MV-4-11 (cell line): ENCODE data around the gene NRP2.

ENCODE experiments used
- DNase-seq: peaks from one replicate; lab custom pipeline; 2025; lab: John Stamatoyannopoulos, UW

NRP2 gene

DNA sequence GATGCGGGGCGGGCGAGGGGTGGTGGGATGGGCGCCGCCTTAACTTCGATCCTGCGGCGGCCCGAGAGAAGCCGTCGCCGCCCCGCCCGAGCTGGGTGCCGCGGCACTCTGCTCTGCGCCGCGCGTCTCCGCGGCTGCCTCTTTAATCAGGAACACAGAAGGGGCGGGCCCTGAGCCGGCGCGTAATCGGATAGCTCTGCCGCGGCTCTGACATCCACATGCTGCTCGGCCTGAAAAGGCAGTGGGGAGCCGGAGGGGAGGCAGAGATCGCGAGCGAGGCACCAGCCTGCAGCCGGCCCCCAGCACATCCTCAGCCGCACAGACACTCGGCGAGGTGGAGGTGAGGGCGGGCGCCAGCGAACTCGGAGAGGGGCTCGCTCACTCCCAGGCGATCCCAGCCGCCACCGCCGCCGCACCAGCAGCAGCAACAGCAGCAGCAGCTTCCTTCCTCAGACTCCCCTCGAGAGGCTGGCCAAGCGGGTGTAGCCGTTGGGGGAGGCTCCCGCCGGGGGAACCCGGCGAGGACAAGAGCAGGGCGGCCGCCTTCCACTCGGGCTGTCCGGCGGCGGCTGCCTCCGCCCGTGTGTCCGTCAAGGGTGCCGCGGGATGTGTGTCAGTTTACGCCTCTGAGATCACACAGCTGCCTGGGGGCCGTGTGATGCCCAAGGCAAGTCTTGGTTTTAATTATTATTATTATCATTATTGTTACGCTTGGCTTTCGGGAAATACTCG is at the start of gene NRP2:
Gene NRP2, plus strand, starts transcription at position 263 of the 732 bp plus-strand sequence. CDS start 790 bp downstream, outside the sequence.
- peak; percentile 17 for DNase-seq

GRCh38 chr2:205633994-205634393 is 48.3 kb upstream of the NRP2 start:
- DNase-seq = no peak

DNA sequence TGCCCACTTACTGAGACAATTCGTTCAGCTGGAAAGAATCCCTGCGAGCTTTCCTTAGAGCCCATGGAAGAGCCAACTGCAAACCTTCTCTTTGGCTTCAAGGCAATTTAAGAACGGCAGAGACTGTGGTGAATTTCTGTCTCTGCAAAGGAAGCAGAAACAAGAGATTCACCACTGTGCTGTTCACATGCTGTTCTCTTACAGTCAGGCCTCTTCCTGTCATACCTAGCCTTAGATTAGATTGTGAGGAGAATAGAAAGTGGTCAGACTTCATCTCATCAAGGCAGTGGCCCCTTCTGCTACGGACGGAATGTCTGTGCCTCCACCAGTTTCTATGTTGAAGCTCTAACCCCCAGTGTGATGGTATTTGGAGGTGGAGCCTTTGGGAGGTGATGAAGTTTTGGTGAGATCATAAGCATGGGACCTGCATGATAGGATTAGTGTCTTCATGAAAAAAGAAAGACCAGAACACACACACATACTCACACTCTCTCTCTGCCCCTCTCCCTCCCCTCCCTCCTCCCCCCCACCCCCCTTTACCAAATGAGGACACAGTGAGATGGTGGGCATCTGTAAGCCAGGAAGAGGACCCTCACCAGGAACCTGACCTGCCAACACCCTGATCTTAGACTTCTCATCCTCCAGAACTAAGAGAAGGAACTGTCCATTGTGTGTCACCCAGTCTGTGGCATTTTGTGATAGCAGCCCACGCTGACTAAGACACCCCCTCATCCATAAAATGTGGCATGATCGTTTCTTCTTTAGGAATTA is 45.6 kb upstream of the NRP2 start:
- no peak for DNase-seq

DNA sequence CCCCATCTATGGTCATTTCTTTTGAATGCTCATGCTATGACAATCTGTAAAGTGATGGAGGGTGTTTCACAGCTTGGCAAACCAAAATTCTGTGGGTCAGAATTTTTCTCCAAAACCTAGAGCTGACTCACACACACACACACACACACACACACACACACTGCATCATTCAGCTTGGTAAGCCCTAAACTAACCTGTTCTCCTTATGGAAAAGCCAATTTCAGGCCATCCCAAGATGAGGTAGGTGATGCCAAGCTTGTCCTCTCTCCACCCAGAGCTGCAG is 45.0 kb upstream of the NRP2 start:
- no peak for DNase-seq

DNA sequence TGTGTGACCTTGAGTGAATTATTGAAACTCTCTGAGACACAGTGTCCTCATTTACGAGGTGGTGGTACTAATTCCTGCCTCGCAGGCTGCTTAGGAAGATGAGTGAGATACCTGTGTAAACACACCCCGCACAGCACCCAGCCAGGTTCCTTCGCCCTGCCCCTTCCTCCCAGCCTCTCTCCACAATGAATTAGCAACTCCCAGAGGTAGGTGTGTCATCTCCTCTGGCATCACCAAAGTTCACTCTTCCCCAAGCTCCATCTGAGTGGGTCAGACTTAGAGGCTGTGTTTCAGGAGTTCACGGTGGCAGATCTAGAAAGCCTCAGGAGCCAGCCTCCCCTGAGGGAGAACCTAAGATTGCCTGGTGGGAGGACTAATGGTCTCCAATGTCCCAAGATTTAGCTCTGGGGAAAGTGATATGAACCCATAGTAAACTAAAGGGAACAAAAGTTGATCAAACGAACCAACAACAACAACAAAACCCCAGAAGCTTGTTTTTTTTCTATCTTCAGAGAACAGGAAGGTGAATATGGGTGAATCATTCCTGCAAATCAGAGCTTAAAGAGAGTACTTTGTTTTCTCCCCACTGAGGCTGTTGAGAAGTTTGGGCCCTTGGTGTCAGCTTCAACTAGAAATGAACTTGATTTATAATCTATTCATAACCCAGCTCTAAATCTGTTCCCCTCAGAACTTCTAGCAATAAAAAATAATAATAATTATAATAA is 44.4 kb upstream of the NRP2 start:
- no peak for DNase-seq

DNA sequence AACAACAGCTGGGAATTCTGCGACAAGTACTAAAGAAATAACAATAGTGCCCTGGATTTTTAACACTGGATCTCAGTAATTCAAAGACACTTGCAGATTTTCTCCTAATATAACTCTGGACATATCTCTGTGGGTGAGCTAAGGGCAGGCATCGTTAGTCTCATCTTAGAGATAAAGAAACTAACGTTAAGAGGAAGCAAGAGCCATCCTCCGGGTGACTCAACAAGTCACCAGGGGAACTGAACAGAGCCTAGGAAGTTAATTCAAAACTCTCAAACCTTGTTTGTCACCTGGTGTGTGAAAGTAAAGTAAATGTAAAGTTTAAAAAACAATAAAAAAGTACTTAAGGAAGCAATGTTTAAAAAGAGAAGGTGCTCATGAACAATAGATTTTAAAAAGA is 41.6 kb upstream of the NRP2 start:
- peak; percentile 48 for DNase-seq

- no peak for DNase-seq
Observed at GRCh38 chr2:205642599-205643356, 39.5 kb upstream of the NRP2 start.

- no peak for DNase-seq
Observed at GRCh38 chr2:205643391-205643885, 38.9 kb upstream of the NRP2 start.

- DNase-seq = no peak
Observed at GRCh38 chr2:205644018-205644417, 38.3 kb upstream of the NRP2 start.

DNA sequence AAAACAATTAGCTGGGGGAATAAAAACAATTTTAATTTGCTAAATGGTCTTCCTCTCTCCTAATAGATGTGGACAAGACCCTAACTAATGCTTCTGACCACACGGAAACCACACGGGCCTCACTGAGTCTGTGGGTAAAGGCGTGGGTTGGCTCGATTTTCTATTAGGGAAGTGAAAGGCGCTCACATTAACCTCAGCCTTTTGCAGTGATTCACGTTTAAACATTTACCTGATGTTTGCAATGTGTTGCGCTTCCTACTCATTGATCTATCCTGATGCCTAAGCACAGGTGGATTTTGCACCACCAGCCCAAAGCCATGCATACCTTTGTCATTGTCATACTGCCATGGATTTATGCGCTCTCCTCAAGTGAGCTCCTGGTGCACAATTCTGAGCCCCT is 35.6 kb upstream of the NRP2 start:
- DNase-seq = peak; percentile 36

- DNase-seq = peak; percentile 3
Observed at GRCh38 chr2:205650450-205650849, 31.9 kb upstream of the NRP2 start.

GRCh38 chr2:205650931-205651330 is 31.4 kb upstream of the NRP2 start:
- no peak for DNase-seq

DNA sequence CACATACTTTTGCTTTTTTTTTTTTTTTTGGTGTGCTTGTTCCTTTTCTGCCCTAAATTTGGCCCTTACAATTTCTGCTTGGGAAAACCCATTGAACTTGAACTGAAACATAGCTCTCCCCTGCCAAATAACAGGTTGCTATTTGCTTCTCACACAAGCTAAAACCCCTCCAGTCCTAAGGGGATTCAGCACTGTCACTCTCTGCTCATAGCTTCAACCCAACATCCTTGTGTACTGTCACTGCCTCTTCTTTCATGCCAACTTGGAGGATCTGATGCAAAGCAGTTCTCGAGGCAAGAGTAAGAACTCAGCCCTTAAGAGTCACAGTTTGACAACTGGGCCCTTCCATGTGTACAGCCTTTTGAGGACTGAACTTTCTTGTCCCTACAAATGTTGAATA is 30.6 kb upstream of the NRP2 start:
- DNase-seq = no peak

- DNase-seq = no peak
Observed at GRCh38 chr2:205654878-205655605, 27.3 kb upstream of the NRP2 start.

DNA sequence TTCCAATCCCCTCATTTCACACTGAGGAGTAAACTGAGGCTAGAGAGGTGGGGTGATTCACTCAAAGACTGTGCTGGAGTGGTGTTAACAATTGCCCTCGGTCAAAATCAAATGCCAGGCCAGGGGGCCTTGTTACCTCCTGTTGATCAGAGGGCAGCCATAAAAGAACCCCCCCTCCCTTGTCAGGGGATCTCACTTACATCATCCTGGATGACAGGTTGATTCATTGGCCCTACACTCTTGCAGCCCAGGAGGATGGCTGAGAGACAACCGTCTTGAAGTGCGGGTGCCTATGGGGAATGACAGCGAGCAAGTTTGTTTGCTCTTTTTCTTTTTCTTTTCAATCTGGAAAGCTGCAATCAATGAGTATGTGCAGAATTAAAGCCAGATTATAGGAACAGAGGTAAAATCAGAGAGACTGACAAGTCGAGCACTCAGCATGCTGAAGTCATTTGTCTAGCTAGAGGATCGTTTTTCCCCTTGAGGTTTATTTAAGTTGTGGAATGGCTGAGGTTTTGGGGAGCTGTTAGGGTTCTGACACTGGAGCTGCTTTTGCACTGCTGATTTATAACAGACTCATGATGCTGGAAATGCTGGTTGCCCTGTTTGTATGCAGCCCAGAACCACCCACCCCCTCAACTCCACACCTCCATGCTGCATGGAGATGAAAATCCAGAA is 26.4 kb upstream of the NRP2 start:
- DNase-seq = no peak

DNA sequence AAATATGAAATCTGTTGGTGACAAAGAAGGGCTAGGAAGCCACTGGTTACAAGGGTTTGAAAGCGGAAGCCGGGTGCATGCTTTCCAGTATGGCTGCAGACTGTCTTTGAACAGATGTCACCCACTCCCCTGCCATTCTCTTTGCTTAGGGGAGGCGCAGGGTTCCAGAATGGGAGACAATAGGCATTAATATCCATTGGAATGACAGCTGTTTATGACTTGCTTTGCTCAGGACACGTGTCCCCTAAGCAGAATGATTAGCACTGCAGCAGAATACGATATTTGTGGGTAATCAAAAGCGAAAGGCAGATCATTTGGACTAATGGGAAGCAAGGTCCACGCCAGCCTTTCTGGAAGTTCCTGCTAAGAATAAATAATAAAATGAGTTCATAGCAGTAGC is 25.8 kb upstream of the NRP2 start:
- no peak for DNase-seq

- no peak for DNase-seq
Observed at GRCh38 chr2:205656941-205657340, 25.4 kb upstream of the NRP2 start.

GRCh38 chr2:205657579-205657978 is 24.7 kb upstream of the NRP2 start:
- no peak for DNase-seq

GRCh38 chr2:205658068-205658467 is 24.2 kb upstream of the NRP2 start:
- DNase-seq = no peak

GRCh38 chr2:205658572-205658971 is 23.7 kb upstream of the NRP2 start:
- DNase-seq = no peak

- no peak for DNase-seq
Observed at GRCh38 chr2:205659922-205660321, 22.4 kb upstream of the NRP2 start.
